Activated gamma-delta T cell treated with Interleukin-2 at 50 U/mL for 16 hours (primary cell): ENCODE data around the gene SOX9.
"Not testable (repeated sequence)": the region's sequence is repeated elsewhere in the genome, so short reads cannot be mapped to it uniquely, and the experiment has no call there.

Source experiments
- DNase-seq: peaks from one replicate; pipeline ENCODE4 v3.0.0-alpha.2; 2020

Gene SOX9

GRCh38 chr17:72128039-72128438, 7.2 kb downstream of the SOX9 start:
- DNase-seq, result no peak

DNA sequence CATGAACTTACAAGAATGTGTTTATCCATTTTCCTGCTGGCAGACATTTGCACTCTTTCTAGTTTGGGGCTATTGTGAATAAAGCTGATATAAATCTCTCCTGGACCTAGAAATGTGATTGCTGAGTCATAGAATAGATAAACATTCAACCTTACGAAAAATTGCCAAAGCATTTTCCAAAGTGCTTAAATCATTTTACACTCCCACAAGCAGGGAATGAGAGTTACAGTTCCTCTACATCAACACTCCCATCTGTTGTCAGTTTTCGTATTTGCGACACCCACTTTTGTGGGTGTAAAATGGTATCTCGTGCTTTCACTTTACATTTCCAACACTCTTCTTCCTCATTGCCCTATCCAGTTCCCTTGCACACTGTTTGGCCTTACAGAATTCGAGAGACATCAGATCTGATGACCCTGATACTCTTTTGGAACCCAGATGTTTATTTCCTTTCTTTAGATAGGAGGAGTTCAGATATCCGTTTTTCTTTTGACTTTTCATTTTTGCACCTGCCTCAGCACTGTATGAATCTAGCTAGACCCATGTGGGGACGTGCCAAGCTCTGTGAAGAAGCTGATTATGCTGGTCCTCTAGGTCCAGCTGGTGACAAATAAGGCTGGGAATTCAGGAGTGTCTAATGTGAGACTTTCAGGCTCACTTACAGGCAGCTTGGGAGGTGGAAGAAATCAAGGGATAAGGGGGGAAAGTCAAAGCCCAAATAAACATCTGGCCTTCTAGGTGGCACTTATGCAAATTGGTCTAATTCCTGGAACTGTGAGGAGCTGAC, 14.0 kb downstream of the SOX9 start:
- DNase-seq, result no peak

- no peak for DNase-seq
These were observed 14.9 kb downstream of the SOX9 start for GRCh38 chr17:72135546-72136325.

GRCh38 chr17:72136692-72137091, 15.9 kb downstream of the SOX9 start:
- no peak for DNase-seq

GRCh38 chr17:72137161-72137560, 16.3 kb downstream of the SOX9 start:
- DNase-seq, result no peak

DNA sequence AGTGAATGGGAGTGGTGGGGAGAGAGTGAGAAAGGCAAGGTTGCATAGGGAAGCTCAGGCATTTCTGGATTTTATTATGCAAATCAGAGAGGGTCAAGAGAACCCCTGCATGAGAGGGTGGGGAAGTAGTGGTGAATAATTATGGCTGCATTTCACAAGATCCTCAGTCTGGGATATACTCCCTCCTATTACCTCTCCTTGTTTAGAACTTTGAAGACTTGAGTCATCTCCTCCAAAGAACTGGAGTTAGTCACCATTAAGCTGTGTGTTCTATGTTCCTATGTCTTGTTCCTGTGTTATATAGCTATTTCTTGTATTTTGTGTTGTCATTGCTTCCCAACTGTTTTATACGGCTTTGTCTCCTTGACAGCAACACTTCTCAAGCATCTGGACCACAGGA, 18.4 kb downstream of the SOX9 start:
- no peak for DNase-seq

GRCh38 chr17:72141336-72141735, 20.5 kb downstream of the SOX9 start:
- DNase-seq, result no peak

- DNase-seq, result not testable (repeated sequence)
These were observed 21.3 kb downstream of the SOX9 start for GRCh38 chr17:72142097-72142496.

DNA sequence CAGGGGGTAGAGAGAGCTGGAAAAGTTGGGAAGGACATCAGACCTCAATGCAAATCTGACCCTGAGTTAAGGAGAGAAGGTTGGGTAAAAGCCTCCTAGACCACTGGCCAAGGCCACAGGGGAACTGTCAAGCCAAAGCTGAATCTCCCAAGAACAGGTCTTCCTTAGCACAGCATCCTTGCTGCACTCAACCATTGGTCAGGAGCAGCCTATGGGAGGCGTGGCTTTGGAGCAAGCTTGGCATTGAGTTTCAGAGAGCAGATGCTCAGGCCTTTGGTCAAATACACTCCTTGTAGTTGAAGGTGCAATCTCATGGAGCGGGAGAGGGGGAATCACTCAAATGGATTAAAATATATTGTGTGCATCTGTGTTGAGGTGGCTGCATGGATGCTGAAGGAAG, 21.8 kb downstream of the SOX9 start:
- DNase-seq, result no peak

DNA sequence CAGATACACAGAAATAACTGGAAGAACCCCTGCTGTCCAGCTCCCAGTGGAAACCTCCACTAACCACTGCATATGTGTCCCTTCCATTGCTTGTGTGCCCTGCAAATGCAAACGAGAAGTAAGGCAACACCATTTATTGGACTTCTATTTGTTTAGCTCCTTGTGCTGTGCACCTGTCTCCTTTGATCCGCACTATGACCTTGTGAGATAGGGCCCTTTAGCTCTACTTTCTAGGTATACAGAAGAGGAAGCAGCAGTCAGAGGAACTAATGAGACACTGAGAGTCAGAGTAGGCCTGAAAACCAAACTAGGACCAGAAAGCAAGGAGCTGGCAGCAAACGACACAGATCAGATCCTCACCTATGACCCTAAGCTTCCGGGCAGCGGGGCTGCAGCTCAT, 22.4 kb downstream of the SOX9 start:
- DNase-seq, result no peak

DNA sequence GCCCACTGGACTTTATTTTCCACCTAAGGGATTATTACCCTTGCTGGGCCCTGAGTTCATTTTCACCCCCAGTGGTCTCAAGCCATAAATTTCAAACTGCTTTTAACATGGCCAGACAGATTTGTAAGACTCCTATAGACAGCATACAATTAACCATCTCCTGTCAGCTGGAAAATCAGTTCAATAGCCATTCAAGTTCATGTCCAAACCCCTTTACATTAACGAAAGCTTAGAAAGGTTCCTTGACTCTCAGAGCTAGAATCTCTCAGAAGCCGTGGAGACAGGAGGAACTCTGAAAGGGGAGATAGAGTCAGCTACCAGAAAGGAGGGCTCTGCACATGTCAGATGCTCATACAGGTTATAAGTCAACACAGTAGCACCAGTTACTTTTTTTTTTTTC, 23.3 kb downstream of the SOX9 start:
- no peak for DNase-seq

- no peak for DNase-seq
These were observed 24.7 kb downstream of the SOX9 start for GRCh38 chr17:72145562-72145961.

DNA sequence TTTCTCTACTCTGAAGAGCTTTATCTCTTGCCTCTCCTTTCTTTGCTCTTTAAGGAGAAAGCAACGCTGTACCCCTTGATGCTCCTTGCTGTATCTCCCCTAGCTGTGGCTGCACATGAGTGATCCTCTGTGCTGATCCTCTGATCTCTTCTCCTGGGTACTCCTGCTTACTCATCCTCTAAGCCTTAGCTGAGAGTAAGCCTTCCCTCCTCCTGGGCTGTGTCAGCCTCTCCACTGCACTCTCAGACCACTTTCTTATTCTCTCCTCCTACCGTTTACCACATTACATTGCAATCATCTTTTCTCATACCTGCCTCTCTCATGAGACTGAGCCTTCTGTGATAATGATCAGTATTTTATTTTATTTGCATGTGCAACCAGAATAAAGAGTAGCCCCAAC, 25.1 kb downstream of the SOX9 start:
- no peak for DNase-seq

GRCh38 chr17:72146371-72146770, 25.6 kb downstream of the SOX9 start:
- DNase-seq, result no peak

DNA sequence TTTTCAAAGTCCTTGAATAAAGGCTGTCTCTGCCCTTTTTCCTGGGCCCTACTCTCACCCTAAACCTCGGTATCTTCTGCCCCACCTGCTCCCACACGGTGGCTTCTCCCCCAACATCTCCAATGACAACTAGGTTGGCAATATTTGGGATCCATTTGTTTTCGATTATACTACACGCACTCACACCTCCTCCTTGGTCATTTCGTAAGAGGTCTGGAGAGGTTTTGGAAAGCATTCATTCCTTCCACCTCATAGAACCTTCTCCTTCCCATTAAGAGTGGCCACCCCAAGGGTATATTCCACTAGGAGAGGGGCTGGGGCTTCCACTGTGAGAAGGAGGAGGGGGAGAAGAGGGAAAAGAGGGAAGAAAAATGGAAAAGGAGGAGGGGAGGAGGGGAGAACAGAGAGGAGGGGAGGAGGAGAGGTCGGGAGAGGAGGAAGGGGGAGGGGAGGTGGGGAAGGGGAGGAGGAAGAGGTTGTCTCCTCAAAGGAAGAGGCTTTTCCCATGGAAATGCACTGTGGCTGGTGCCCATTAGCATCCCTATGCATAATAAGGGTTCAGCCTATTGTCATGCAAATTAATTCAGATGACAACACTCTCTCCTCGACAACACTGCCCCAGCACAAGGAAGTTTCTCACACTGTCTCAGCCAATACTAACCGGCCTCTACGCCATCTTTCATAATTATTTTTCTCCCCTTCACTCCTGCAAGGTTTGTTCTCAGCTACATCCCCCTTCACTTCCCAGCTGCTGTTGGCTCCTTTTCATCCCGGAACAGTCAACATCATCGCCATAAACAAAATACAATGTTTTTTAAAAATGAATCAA, 30.0 kb downstream of the SOX9 start:
- DNase-seq, result no peak

DNA sequence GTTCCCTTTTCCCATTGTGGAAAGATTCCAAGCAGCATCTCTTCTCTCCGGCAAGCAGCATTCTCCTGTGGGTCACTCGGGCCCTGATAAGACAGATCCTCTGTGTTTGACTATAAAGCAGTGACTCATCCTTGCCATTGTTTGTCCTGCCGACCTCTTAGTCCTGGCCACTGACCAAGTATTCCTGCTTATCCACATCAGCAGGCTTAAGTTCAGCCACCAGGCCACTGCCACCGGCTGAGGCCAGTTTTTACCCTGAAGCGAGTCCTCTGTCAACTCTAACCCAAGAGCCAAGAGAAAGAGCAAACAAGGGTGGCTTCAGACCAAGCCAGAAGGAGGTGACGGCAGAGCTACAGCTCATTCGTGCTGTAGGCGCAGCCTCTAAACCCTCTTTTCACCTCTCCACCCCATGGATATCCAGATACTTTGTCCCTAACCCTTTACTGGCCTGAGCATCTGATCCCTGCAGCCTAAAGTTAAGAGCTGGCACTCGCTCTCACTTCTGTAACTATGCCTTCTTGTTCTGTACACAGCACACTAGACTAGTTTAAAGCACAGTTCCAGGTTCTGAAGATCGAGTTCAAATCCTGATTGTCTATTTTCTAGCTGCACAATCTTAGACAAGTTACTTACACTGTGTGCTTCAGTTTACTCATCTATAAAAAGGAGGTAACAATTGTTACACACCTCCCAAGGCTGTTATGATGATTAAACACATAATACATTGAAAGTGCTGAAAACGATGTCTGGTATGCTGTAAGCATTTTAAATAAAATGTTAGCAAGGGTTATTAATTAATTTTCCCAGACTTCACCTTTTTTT, 31.0 kb downstream of the SOX9 start:
- DNase-seq, result no peak

GRCh38 chr17:72152387-72152929, 31.6 kb downstream of the SOX9 start:
- no peak for DNase-seq

- no peak for DNase-seq
These were observed 38.4 kb downstream of the SOX9 start for GRCh38 chr17:72158895-72159885.

- DNase-seq, result no peak
These were observed 41.7 kb downstream of the SOX9 start for GRCh38 chr17:72162569-72162968.

DNA sequence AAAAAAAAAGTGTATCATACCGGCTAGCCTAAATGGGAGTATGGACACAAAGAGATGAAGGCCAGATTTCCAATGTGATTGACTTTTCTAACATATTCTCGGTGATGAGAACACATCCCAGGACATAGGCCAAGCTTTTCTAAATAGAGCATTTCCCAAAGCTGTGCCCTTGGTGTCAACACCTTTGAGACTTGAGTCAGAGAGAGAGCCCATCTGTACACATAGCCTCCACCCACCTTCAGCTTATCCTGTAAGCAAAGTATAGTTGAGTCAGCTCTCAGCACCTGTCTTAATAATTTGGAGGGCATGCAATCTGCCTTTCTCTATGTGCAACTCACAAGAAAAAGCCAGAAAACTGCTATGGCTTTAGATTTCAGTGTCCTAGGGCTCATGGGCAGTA, 42.7 kb downstream of the SOX9 start:
- DNase-seq, result no peak

DNA sequence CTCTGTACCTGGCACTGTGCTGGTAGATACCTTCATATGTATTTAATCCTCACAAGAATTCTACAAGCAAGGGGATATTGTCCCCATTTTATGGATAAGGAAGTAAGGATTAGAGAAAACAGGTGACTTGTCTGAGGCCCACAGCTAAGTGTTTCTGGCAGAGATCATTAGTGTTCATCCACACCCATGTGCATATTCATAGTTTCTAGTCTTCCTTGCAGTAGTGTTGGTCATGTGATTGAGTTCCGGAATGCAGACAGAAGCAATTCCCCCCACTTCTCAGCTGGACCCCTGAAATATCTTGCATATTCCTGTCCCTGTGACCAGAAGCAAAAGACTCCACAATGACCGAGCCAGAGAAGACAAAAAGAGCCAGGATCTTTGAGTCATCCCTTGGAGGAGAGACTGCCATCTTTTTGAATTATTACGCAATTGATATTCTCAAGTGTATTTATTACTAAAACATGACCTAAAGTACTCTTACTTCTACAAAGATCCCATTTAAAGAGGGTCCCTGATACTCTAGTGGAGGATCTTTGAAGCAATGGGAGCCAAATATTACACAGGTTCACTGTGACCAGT, 43.4 kb downstream of the SOX9 start:
- DNase-seq, result no peak
